PC-9 (cell line): ENCODE data around the gene ELP1.

Experiments used
- CTCF ChIP-seq: fragments of 200-600 bp; sonication (generic); conservative IDR thresholded peaks from 2 replicates; pipeline ENCODE4 v1.6.1; 2017; ENCODE audit warnings: mixed run types, antibody characterized with exemption, mild to moderate bottlenecking, moderate library complexity
- EZH2 ChIP-seq: fragments of 200-600 bp; sonication (generic); IDR thresholded peaks from 2 replicates; pipeline ENCODE4 v1.8.0; 2017; ENCODE audit warnings: antibody characterized with exemption, low read depth

GRCh38 chr9:108837530-108837929, 96.4 kb downstream of the ELP1 start:
- TF ChIP-seq EZH2 (no peak), CTCF (no peak)
